ENCODE measurements around the gene PPP2R2C.

DNA sequence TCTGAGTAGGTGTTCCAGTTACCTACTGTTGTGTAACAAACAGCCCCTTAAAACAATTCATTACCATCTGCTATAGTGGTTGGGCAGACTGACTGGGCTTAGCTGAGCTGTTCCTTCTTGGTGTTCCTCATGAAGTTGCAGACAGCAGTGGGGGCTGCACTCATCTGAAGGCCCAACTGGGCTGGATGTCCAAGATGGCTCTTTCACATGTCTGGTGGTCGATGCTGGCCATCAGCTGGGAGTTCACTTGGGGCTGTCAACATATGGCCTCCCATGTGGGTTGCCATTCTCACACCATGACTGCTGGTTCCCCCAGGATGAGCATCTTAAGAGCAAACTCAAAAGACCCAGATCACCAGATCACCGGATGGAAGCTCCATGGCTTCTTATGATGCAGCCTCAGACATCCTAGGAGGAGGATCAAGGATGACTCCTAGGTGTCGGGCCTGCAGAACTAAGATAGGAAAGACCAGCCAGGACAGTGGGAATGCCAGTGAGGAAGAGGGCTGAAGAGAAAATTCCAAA is 34.3 kb upstream of the PPP2R2C start:
- TF ChIP-seq, protein P1, sequence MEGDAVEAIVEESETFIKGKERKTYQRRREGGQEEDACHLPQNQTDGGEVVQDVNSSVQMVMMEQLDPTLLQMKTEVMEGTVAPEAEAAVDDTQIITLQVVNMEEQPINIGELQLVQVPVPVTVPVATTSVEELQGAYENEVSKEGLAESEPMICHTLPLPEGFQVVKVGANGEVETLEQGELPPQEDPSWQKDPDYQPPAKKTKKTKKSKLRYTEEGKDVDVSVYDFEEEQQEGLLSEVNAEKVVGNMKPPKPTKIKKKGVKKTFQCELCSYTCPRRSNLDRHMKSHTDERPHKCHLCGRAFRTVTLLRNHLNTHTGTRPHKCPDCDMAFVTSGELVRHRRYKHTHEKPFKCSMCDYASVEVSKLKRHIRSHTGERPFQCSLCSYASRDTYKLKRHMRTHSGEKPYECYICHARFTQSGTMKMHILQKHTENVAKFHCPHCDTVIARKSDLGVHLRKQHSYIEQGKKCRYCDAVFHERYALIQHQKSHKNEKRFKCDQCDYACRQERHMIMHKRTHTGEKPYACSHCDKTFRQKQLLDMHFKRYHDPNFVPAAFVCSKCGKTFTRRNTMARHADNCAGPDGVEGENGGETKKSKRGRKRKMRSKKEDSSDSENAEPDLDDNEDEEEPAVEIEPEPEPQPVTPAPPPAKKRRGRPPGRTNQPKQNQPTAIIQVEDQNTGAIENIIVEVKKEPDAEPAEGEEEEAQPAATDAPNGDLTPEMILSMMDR (IDR thresholded peaks at IDR 0.05) = no peak
- no peak for TF ChIP-seq POLR2AphosphoS5 (IDR thresholded peaks at IDR 0.05)
